Lower leg skin (tissue), 4 donors: Measurements from ENCODE around the gene PLIN4. TPM values are rescaled to one million over a fixed set of nuclear protein-coding genes. Genes with fewer than 3 reads are reported as not detected.

Experiments
- DNase-seq, 2 donors: peaks; one replicate each; pipeline ENCODE4 v3.0.0-alpha.2; 2019; ENCODE audit warnings: low spot score in 2 of 2
- H3K4me3 ChIP-seq: fragments of 200-600 bp; sonication (generic); 2 replicates; pipeline ENCODE4 v1.5.1; 2017; ENCODE audit warnings: mild to moderate bottlenecking, low read depth; ENCODE audit not compliant: poor library complexity, severe bottlenecking
- POLR2A ChIP-seq, 2 donors: fragments of 450-650 bp; IDR thresholded peaks; one replicate each; pipeline ENCODE4 v1.6.1; 2016 to 2017; ENCODE audit warnings: antibody characterized with exemption in 2 of 2, mild to moderate bottlenecking in 1 of 2, moderate library complexity in 1 of 2
- WGBS, 2 donors: methylation state at CpG; one replicate each; pipeline ENCODE4 v1.1.5; 2018; 5-methylcytosine and 5-hydroxymethylcytosine counted together
- intact Hi-C: fragments of 100-400 bp; cut with DNase I; formaldehyde crosslinking; loops from one replicate; pipeline ENCODE4 v1.15.0; 2023; ENCODE audit warnings: low total_unique reads
- total RNA-seq, 4 donors: library from RNA; depleted of rRNA; stranded (reverse); fragments of >200 nt; gene quantifications; one replicate each; pipeline ENCODE4 v1.1.0, GENCODE V29; 2016
- TF ChIP-seq, protein P1 (sequence below), 3 donors: fragments of 450-650 bp; IDR thresholded peaks; one replicate each; pipeline ENCODE4 v1.5.1; 2016; ENCODE audit warnings: antibody characterized with exemption in 3 of 3, mild to moderate bottlenecking in 3 of 3, moderate library complexity in 2 of 3

PLIN4 gene
- total RNA-seq, 4 donors from 2014 or later: 10.6 to 55.1 (median 24.2) TPM

DNA sequence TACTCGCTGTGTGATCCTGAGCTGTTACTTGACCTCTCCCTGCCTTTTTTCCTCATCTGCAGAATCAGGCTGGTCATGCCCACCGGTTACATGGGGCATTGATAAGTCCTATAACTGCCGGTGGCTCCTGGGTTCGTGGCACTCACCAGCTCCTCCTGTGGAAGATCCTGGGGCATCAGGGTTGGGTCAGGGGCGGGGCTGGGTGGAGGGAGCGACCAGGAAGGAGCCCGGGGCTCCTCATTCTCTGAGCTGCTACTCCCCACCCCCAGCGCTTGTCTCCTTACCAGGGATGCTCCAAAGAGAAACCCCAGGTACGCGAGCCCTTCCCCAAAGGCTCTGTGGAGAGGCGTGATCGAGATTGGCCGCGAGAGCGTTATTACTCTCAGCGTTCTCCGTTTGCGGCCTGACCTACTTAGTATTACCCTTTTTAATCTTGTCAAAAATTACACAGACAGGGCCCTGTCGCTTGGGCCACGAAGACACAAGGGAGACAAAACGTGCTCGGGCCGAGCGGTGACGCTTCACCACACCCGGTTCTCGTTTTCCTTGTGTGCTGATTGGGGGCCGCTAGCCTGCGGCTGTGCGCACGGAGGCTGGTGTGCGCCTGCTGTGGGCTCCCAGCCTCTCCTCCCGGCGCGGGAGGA is 35.4 kb downstream of the PLIN4 start:
- no peak overlapping the region for H3K4me3 ChIP-seq
- intact Hi-C loops: no loop called here
- WGBS, 2 donors: 90 to 94% methylated on average over 35 of the region's 35 CpGs
- DNase-seq: no peak
- TF ChIP-seq, protein P1, sequence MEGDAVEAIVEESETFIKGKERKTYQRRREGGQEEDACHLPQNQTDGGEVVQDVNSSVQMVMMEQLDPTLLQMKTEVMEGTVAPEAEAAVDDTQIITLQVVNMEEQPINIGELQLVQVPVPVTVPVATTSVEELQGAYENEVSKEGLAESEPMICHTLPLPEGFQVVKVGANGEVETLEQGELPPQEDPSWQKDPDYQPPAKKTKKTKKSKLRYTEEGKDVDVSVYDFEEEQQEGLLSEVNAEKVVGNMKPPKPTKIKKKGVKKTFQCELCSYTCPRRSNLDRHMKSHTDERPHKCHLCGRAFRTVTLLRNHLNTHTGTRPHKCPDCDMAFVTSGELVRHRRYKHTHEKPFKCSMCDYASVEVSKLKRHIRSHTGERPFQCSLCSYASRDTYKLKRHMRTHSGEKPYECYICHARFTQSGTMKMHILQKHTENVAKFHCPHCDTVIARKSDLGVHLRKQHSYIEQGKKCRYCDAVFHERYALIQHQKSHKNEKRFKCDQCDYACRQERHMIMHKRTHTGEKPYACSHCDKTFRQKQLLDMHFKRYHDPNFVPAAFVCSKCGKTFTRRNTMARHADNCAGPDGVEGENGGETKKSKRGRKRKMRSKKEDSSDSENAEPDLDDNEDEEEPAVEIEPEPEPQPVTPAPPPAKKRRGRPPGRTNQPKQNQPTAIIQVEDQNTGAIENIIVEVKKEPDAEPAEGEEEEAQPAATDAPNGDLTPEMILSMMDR (IDR thresholded peaks at IDR 0.05): no peak
- TF ChIP-seq POLR2A (IDR thresholded peaks at IDR 0.05): no peak

DNA sequence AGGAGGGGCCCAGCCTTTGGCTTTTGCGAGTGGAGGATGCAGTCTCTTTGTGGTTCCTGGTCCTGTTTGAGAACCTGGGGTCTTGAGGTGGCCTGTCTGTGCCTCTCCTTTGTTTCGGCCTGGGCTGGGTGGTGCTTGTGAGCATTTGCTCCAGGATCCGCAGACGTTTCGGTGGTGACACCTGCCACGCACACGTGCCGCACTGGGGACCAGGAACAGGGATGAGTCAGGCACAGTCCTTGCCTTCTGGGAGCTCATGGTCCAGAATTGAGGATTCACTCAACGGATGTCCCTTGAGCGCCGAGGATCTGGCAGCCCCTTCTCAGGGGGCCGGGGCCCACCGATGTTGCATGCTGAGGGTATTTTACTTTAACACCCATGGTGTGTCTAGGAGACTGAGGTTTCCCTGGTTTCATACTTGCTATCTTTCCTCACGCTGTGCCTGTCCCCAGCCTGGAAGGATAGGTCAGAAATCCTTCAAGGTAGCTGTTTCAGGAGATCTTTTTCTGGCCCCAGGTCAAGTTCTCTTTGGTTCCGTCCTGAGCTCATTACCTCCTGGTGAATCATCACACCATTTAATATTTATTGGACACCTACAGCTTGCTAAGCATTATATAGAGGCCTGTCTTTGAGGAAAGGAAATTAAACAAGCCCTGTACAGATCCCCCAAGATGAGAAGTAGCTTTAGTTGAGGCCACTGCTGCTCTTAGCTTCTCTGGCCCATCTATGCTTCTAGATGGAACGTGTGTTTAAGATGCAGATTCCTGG is 41.1 kb downstream of the PLIN4 start:
- intact Hi-C loops: no loop called here

DNA sequence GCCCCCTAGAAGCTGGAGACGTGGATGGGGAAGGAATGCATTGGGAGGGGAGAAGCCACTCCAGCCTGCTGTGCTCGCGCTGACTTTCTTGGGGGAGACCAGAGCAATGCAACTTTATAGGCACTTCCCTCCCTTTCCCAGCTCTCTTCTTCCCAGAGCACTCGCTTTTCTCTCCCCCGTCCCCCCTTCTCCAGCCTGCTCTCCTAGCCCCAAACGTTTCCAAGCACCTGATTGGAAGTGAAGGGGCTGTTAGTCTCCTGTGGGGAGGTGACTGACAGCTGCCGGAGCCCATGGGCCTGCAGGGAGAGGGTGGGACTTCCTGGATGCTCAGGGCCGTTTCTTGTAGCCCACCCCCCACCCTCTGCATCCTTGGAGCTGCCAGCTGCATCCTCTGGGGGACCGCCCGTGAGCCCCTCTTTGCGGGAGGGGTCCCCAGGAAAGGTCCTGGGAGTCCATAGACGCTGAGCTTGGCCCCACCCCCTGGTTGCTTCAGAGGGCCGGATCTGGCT is 43.7 kb downstream of the PLIN4 start:
- DNase-seq: no peak
- no peak for TF ChIP-seq POLR2A (IDR thresholded peaks at IDR 0.05)
- TF ChIP-seq, protein P1 (IDR thresholded peaks at IDR 0.05): no peak
- WGBS, 2 donors: 38 to 41% methylated on average over 9 to 12 of the region's 13 CpGs
- H3K4me3 ChIP-seq: no peak overlapping the region
- intact Hi-C loops: no loop called here

More for the DNA sequence above, 41.1 kb downstream of the PLIN4 start:
- DNase-seq: no peak
- 82 to 83% methylated on average over 16 of the region's 16 CpGs for WGBS, 2 donors
- no peak for TF ChIP-seq POLR2A (IDR thresholded peaks at IDR 0.05)
- TF ChIP-seq, protein P1 (IDR thresholded peaks at IDR 0.05): no peak
- no peak overlapping the region for H3K4me3 ChIP-seq

DNA sequence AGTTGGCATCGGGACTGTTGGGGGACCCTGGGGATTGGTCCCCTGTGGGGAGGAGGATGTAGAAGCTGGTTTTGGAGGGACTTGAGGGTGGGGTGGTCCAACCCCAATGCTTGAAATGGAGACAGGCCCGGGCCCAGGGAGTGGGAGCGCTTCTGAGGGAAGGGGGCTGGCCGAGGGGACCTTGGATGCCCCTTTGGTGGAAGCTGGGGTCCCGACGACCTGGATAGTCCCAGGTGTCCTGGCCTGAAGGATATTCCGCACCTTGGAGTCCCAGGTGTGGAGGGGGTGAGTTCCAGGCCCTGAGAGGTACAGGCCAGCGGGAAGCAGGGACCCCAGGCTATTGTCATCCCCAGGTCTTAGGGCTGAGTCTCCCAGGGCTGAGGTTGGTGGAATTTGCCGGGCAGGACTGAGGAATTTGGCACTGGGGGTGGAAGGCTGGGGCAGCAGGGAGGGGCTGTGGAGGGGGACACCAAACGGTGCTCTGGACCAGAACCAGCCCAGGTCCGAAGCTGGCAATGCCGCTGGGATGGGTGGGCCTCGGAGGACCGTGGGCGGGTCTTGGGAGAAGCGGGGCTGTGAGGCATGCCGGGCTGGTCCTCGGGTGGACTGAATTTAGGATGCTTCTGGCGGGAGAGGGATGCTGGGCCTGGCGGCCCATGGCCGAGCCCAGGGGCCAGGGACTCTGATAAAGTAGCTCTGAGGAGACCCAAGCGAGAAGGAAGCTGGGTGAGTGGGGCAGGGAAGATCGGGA is 44.3 kb downstream of the PLIN4 start:
- DNase-seq: no peak
- intact Hi-C loops: no loop called here
- WGBS, 2 donors: 38 to 39% methylated on average over 20 to 23 of the region's 23 CpGs
- no peak overlapping the region for H3K4me3 ChIP-seq
- no peak for TF ChIP-seq POLR2A (IDR thresholded peaks at IDR 0.05)
- TF ChIP-seq, protein P1 (IDR thresholded peaks at IDR 0.05): no peak

DNA sequence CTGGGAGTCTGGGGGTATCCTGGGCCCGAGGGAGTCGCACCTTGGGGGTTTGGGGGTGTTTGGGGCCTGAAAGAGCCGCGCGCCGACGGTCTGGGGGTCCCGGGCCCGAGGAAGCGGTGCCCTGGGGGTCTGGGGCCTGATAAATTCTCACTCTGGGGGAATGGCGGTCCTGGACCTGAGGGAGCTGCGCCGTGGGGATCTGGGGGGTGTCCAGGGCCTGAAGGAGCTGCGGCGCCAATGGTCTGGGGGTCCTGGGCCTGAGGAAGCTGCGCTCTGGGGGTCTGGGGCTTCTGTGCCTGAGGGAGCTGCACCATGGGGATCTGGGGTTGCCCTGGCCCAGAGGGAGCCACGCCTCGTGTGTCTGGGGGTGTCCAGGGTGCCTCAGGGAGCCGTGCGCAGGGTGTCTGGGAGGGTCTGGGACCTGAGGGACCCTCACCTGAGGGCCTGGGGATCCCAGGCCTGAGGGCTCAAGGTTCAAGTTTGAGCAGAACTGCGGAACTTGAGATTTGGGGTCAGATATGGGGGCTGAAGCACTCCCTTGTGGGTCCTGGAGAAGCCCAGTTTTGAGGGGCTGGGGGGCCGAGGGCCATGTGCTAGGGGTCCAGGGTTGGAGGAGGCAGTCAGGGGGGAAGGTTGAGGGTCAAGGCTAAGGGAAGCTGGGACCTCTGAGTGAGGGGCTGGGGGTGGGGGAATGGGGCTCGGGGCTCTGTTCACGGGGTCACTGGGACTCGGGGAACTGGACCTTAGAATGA is 45.1 kb downstream of the PLIN4 start:
- TF ChIP-seq, protein P1 (IDR thresholded peaks at IDR 0.05): no peak
- TF ChIP-seq POLR2A (IDR thresholded peaks at IDR 0.05): no peak
- no peak for DNase-seq
- intact Hi-C loops: no loop called here
- peak overlapping the region; percentile 45 for H3K4me3 ChIP-seq
- WGBS, 2 donors: 16% methylated on average over 21 to 25 of the region's 25 CpGs
